SK-N-SH (cell line): ENCODE results near the gene TBC1D30.

Experiments
- CTCF ChIP-seq: fragments of 200-600 bp; sonication (generic); IDR thresholded peaks from 2 replicates; pipeline ENCODE4 v1.6.1; 2017; ENCODE audit warnings: antibody characterized with exemption, mild to moderate bottlenecking, moderate library complexity
- EP300 ChIP-seq, 2 experiments: IDR thresholded peaks; 2 replicates each; pipeline versions ENCODE4 v1.4.0 to v1.6.1; 2012; ENCODE audit warnings: borderline replicate concordance in 1 of 2, low read depth in 1 of 2, low read length in 1 of 2
- FOXM1 ChIP-seq: IDR thresholded peaks from 2 replicates; pipeline ENCODE4 v1.4.0; 2012; ENCODE audit warnings: low read depth, mild to moderate bottlenecking
- GABPA ChIP-seq: IDR thresholded peaks from 2 replicates; pipeline ENCODE4 v1.4.0; 2012; ENCODE audit warnings: low read depth, mild to moderate bottlenecking
- JUND ChIP-seq: IDR thresholded peaks from 2 replicates; pipeline ENCODE4 v1.4.0; 2012
- MAX ChIP-seq: IDR thresholded peaks from 2 replicates; pipeline ENCODE4 v1.4.0; 2012; ENCODE audit warnings: low read depth
- MXI1 ChIP-seq: IDR thresholded peaks from 2 replicates; pipeline ENCODE4 v1.6.1; 2012; ENCODE audit warnings: mild to moderate bottlenecking, low read depth, low read length, improper control_type of control experiment
- PBX3 ChIP-seq: IDR thresholded peaks from 2 replicates; pipeline ENCODE4; 2012
- RCOR1 ChIP-seq: fragments of 150-350 bp; IDR thresholded peaks from 2 replicates; pipeline ENCODE4 v1.6.1; 2017; ENCODE audit warnings: antibody characterized with exemption, low read length
- REST ChIP-seq: IDR thresholded peaks from 2 replicates; pipeline ENCODE4 v1.6.1; 2012; ENCODE audit warnings: mild to moderate bottlenecking, low read depth, low read length, moderate library complexity
- RFX5 ChIP-seq: IDR thresholded peaks from 2 replicates; pipeline ENCODE4 v1.6.1; 2012; ENCODE audit warnings: mild to moderate bottlenecking, improper control_type of control experiment, low read length
- RXRA ChIP-seq: IDR thresholded peaks from 2 replicates; pipeline ENCODE4 v1.4.0; 2012; ENCODE audit warnings: low read depth, mild to moderate bottlenecking, borderline replicate concordance
- USF2 ChIP-seq: fragments of 150-350 bp; IDR thresholded peaks from 2 replicates; pipeline ENCODE4 v1.6.1; 2017; ENCODE audit warnings: antibody characterized with exemption, low read length, low read depth, borderline replicate concordance
- YY1 ChIP-seq: IDR thresholded peaks from 2 replicates; pipeline ENCODE4 v1.4.0; 2012; ENCODE audit warnings: low read depth, mild to moderate bottlenecking

GRCh38 chr12:64916411-64917261, 92.2 kb downstream of the TBC1D30 start:
- TF ChIP-seq CTCF (no peak), RFX5 (no peak), EP300 (IDR thresholded peaks at IDR 0.05; ENCODE audit: borderline replicate concordance in 1 of 2, low read depth in 1 of 2, low read length in 1 of 2) (no peak), GABPA (no peak), MAX (no peak), RCOR1 (no peak), RXRA (no peak), USF2 (no peak), FOXM1 (no peak), PBX3 (no peak), MXI1 (no peak), JUND (no peak), REST (no peak), YY1 (no peak)
